ENCODE results near the gene SEC16A. TPM values are rescaled to one million over a fixed set of nuclear protein-coding genes. Genes with fewer than 3 reads are reported as not detected.

Gene SEC16A
- total RNA-seq, 1 donor from 2014 or later, result 23.4 TPM

GRCh38 chr9:136433043-136433715 lies 49.7 kb downstream of the SEC16A start:
- Histone ChIP-seq H3K36me3 (peaks cover 53% of the 10 kb centered on the region), H3K4me1 (peaks cover 33% of the 10 kb centered on the region), H3K9me3 (replicated peaks) (no peaks in the 10 kb centered on the region), H3K27ac (replicated peaks) (no peak overlapping the region), H3K27me3 (ENCODE audit: low read depth) (no peaks in the 10 kb centered on the region), H3K4me3 (no peak overlapping the region)
- DNase-seq, result no peak
- intact Hi-C loops (cut with micrococcal nuclease), result no loop called here
- TF ChIP-seq CTCF (IDR thresholded peaks at IDR 0.05; ENCODE audit: borderline replicate concordance), result no peak

GRCh38 chr9:136432591-136432990 lies 50.2 kb downstream of the SEC16A start:
- peaks cover 57% of the 10 kb centered on the region for H3K36me3 ChIP-seq
- H3K4me1 ChIP-seq, result peaks cover 27% of the 10 kb centered on the region
- intact Hi-C loops (cut with micrococcal nuclease), result no loop called here

GRCh38 chr9:136431782-136432350 lies 51.0 kb downstream of the SEC16A start:
- intact Hi-C loops (cut with micrococcal nuclease), result no loop called here
- no peak overlapping the region for H3K4me3 ChIP-seq
- H3K36me3 ChIP-seq, result peaks cover 60% of the 10 kb centered on the region
- DNase-seq, result no peak
- H3K4me1 ChIP-seq, result peaks cover 20% of the 10 kb centered on the region
- H3K27me3 ChIP-seq (ENCODE audit: low read depth), result no peaks in the 10 kb centered on the region
- TF ChIP-seq CTCF (IDR thresholded peaks at IDR 0.05; ENCODE audit: borderline replicate concordance), result no peak
- H3K27ac ChIP-seq (replicated peaks), result no peak overlapping the region
- no peaks in the 10 kb centered on the region for H3K9me3 ChIP-seq (replicated peaks)

More at GRCh38 chr9:136432591-136432990, 50.2 kb downstream of the SEC16A start:
- no peak for DNase-seq
- H3K27ac ChIP-seq (replicated peaks), result no peak overlapping the region
- no peak overlapping the region for H3K4me3 ChIP-seq
- H3K9me3 ChIP-seq (replicated peaks), result no peaks in the 10 kb centered on the region
- H3K27me3 ChIP-seq (ENCODE audit: low read depth), result no peaks in the 10 kb centered on the region
- no peak for TF ChIP-seq CTCF (IDR thresholded peaks at IDR 0.05; ENCODE audit: borderline replicate concordance)

GRCh38 chr9:136430588-136431234 lies 52.1 kb downstream of the SEC16A start:
- intact Hi-C loops (cut with micrococcal nuclease), result no loop called here
- peaks cover 63% of the 10 kb centered on the region for H3K36me3 ChIP-seq
- no peaks in the 10 kb centered on the region for H3K9me3 ChIP-seq (replicated peaks)
- H3K4me1 ChIP-seq, result peaks cover 11% of the 10 kb centered on the region
- no peak for TF ChIP-seq CTCF (IDR thresholded peaks at IDR 0.05; ENCODE audit: borderline replicate concordance)
- H3K4me3 ChIP-seq, result no peak overlapping the region
- no peaks in the 10 kb centered on the region for H3K27me3 ChIP-seq (ENCODE audit: low read depth)
- no peak for DNase-seq
- peak overlapping the region; percentile 63 for H3K27ac ChIP-seq (replicated peaks)

- peaks cover 10% of the 10 kb centered on the region for H3K4me1 ChIP-seq
- H3K27me3 ChIP-seq (ENCODE audit: low read depth), result no peaks in the 10 kb centered on the region
- no peaks in the 10 kb centered on the region for H3K9me3 ChIP-seq (replicated peaks)
- no peak overlapping the region for H3K4me3 ChIP-seq
- peak overlapping the region; percentile 63 for H3K27ac ChIP-seq (replicated peaks)
- intact Hi-C loops (cut with micrococcal nuclease), result no loop called here
- no peak for DNase-seq
- H3K36me3 ChIP-seq, result peaks cover 56% of the 10 kb centered on the region
- TF ChIP-seq CTCF (IDR thresholded peaks at IDR 0.05; ENCODE audit: borderline replicate concordance), result no peak
These were observed 53.0 kb downstream of the SEC16A start for GRCh38 chr9:136429683-136430491.

Measured in left ventricle myocardium inferior (tissue), 1 donor.